ENCODE measurements around the gene FRMD6.

FRMD6 gene

DNA sequence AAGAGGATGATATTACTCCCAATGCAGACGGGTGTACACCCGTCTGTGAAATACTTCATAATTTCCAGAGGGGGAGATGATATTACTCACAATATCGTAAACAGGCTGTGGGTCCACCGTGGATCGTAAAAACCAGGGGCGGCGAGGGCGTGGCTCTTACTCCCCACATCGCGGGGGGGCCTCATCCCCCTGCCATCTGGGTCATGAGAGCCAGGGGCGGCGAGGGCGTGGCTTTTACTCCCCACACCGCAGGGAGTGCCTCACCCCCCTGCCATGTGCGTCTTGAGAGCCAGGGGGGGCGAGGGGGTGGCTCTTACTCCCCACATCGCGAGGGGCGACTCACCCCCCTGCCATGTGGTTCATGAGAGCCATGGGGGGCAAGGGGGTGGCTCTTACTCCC lies 122.5 kb downstream of the FRMD6 start (continued):
- TF ChIP-seq TCF4 (CRISPR knock-in tag; IDR thresholded peaks at IDR 0.05; ENCODE audit: borderline replicate concordance) (no peak), ZFP3 (CRISPR knock-in tag; IDR thresholded peaks at IDR 0.05) (no peak), TOX (CRISPR knock-in tag; IDR thresholded peaks at IDR 0.05; ENCODE audit: borderline replicate concordance) (no peak), RARB (CRISPR knock-in tag; IDR thresholded peaks at IDR 0.05) (no peak), CSDC2 (CRISPR knock-in tag; IDR thresholded peaks at IDR 0.05) (no peak)
- TF ChIP-seq, protein P1, sequence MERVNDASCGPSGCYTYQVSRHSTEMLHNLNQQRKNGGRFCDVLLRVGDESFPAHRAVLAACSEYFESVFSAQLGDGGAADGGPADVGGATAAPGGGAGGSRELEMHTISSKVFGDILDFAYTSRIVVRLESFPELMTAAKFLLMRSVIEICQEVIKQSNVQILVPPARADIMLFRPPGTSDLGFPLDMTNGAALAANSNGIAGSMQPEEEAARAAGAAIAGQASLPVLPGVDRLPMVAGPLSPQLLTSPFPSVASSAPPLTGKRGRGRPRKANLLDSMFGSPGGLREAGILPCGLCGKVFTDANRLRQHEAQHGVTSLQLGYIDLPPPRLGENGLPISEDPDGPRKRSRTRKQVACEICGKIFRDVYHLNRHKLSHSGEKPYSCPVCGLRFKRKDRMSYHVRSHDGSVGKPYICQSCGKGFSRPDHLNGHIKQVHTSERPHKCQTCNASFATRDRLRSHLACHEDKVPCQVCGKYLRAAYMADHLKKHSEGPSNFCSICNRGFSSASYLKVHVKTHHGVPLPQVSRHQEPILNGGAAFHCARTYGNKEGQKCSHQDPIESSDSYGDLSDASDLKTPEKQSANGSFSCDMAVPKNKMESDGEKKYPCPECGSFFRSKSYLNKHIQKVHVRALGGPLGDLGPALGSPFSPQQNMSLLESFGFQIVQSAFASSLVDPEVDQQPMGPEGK (CRISPR knock-in tag; IDR thresholded peaks at IDR 0.05; ENCODE audit: borderline replicate concordance): no peak
- TF ChIP-seq, protein P2, sequence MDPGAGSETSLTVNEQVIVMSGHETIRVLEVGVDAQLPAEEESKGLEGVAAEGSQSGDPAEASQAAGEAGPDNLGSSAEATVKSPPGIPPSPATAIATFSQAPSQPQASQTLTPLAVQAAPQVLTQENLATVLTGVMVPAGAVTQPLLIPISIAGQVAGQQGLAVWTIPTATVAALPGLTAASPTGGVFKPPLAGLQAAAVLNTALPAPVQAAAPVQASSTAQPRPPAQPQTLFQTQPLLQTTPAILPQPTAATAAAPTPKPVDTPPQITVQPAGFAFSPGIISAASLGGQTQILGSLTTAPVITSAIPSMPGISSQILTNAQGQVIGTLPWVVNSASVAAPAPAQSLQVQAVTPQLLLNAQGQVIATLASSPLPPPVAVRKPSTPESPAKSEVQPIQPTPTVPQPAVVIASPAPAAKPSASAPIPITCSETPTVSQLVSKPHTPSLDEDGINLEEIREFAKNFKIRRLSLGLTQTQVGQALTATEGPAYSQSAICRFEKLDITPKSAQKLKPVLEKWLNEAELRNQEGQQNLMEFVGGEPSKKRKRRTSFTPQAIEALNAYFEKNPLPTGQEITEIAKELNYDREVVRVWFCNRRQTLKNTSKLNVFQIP (CRISPR knock-in tag; IDR thresholded peaks at IDR 0.05; ENCODE audit: borderline replicate concordance, low read depth): no peak

DNA sequence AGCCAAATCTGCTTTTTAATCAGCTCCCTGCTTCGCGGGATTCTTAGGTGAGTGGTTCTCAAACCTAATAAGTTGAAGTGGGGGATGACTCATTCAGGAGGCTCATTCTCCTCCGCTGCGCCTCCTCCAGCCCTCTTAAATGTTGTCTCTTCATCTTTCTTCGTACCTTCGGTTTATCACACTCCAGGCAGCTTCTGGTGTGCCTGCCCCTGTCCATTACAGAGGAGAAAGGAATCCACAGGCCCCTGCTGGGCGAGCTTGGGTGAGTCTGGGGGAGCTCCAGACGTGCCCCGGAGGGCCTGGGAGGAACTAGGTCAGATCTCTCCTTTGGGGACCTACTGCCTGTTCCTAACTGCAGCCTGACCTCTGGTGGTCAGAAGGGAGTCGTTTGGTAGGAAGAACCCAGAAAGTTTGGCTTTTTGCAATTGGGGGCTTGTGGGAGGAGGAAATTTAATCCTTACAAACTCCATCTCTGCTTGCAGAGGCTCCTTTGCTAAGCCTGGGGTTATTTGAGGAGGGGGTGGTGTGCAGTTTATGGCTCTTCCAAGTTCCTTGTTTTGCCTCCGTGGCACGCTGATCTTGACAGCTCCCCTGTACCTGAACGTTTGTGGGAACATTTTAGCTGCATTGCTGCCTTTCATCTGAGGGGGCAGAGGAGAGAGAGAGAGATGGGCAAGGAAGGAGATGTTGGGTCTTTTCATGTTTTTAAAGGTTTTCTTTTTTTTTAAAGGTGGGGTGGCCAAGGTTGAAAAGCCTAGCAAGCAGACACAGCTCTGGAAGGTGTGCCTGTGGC lies 124.6 kb downstream of the FRMD6 start:
- TF ChIP-seq TOX (CRISPR knock-in tag; IDR thresholded peaks at IDR 0.05; ENCODE audit: borderline replicate concordance) (no peak), ZNF8 (CRISPR knock-in tag; IDR thresholded peaks at IDR 0.05) (no peak), ARNTL (CRISPR knock-in tag; IDR thresholded peaks at IDR 0.05; ENCODE audit: borderline replicate concordance, low read depth) (no peak), CSDC2 (CRISPR knock-in tag; IDR thresholded peaks at IDR 0.05) (no peak), SNAI2 (CRISPR knock-in tag; IDR thresholded peaks at IDR 0.05) (no peak), ZC3H10 (CRISPR knock-in tag; IDR thresholded peaks at IDR 0.05) (no peak), TCF4 (CRISPR knock-in tag; IDR thresholded peaks at IDR 0.05; ENCODE audit: borderline replicate concordance) (no peak), BACH2 (CRISPR knock-in tag; IDR thresholded peaks at IDR 0.05; ENCODE audit: borderline replicate concordance) (no peak), ZFP30 (CRISPR knock-in tag; IDR thresholded peaks at IDR 0.05) (no peak), ZNF70 (CRISPR knock-in tag; IDR thresholded peaks at IDR 0.05) (no peak), ISL1 (CRISPR knock-in tag; IDR thresholded peaks at IDR 0.05) (no peak), RARB (CRISPR knock-in tag; IDR thresholded peaks at IDR 0.05) (no peak)
- TF ChIP-seq, protein P3, sequence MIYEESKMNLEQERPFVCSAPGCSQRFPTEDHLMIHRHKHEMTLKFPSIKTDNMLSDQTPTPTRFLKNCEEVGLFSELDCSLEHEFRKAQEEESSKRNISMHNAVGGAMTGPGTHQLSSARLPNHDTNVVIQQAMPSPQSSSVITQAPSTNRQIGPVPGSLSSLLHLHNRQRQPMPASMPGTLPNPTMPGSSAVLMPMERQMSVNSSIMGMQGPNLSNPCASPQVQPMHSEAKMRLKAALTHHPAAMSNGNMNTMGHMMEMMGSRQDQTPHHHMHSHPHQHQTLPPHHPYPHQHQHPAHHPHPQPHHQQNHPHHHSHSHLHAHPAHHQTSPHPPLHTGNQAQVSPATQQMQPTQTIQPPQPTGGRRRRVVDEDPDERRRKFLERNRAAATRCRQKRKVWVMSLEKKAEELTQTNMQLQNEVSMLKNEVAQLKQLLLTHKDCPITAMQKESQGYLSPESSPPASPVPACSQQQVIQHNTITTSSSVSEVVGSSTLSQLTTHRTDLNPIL (CRISPR knock-in tag; IDR thresholded peaks at IDR 0.05; ENCODE audit: low read depth): no peak
- TF ChIP-seq, protein P4, sequence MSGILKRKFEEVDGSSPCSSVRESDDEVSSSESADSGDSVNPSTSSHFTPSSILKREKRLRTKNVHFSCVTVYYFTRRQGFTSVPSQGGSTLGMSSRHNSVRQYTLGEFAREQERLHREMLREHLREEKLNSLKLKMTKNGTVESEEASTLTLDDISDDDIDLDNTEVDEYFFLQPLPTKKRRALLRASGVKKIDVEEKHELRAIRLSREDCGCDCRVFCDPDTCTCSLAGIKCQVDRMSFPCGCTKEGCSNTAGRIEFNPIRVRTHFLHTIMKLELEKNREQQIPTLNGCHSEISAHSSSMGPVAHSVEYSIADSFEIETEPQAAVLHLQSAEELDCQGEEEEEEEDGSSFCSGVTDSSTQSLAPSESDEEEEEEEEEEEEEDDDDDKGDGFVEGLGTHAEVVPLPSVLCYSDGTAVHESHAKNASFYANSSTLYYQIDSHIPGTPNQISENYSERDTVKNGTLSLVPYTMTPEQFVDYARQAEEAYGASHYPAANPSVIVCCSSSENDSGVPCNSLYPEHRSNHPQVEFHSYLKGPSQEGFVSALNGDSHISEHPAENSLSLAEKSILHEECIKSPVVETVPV (CRISPR knock-in tag; IDR thresholded peaks at IDR 0.05): no peak
- TF ChIP-seq, protein P5, sequence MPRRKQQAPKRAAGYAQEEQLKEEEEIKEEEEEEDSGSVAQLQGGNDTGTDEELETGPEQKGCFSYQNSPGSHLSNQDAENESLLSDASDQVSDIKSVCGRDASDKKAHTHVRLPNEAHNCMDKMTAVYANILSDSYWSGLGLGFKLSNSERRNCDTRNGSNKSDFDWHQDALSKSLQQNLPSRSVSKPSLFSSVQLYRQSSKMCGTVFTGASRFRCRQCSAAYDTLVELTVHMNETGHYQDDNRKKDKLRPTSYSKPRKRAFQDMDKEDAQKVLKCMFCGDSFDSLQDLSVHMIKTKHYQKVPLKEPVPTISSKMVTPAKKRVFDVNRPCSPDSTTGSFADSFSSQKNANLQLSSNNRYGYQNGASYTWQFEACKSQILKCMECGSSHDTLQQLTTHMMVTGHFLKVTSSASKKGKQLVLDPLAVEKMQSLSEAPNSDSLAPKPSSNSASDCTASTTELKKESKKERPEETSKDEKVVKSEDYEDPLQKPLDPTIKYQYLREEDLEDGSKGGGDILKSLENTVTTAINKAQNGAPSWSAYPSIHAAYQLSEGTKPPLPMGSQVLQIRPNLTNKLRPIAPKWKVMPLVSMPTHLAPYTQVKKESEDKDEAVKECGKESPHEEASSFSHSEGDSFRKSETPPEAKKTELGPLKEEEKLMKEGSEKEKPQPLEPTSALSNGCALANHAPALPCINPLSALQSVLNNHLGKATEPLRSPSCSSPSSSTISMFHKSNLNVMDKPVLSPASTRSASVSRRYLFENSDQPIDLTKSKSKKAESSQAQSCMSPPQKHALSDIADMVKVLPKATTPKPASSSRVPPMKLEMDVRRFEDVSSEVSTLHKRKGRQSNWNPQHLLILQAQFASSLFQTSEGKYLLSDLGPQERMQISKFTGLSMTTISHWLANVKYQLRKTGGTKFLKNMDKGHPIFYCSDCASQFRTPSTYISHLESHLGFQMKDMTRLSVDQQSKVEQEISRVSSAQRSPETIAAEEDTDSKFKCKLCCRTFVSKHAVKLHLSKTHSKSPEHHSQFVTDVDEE (CRISPR knock-in tag; IDR thresholded peaks at IDR 0.05): no peak
- ATAC-seq: peak; percentile 89

DNA sequence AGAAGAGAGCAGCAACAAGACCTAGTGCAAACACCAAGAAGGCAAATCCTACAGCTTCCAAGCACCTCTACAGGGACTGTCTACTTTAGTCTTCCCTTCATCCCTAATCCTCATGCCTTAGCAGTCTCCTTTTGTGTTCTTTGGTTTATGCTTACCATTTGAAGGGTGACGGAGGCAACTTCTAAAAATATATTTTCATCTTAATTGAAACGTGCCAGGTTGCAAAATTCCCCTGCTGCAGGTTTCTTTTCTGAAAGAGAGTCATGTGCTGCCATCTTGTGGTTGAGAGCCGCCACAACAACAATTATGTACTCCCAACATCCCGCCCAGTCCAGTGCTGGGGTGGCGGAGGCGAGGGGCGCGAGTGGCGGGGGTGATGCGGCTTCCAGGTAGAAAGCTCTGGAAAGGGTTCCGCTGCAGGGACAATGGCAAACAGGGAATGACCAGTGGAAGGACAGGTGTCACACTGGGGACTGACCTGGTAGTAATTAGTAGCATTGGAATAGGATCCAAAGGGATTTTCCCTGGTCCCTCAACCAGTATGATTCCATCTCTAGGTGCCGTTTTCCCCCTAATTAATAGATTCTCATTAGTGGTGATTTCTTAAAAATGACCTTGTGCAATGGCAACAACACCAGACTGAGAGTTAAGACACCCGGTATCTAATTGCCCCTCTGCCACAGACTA lies 128.4 kb downstream of the FRMD6 start:
- peak; percentile 69 for ATAC-seq

More for the DNA sequence above, 128.4 kb downstream of the FRMD6 start:
- TF ChIP-seq ARNTL (CRISPR knock-in tag; IDR thresholded peaks at IDR 0.05; ENCODE audit: borderline replicate concordance, low read depth) (no peak), GLIS3 (CRISPR knock-in tag; IDR thresholded peaks at IDR 0.05) (no peak), ZFP3 (CRISPR knock-in tag; IDR thresholded peaks at IDR 0.05) (no peak), ZNF565 (CRISPR knock-in tag; conservative IDR thresholded peaks at IDR 0.05; ENCODE audit: low read depth) (no peak), ESRRG (CRISPR knock-in tag; IDR thresholded peaks at IDR 0.05) (no peak), ZC3H10 (CRISPR knock-in tag; IDR thresholded peaks at IDR 0.05) (no peak), SNAI2 (CRISPR knock-in tag; IDR thresholded peaks at IDR 0.05) (no peak), ZNF8 (CRISPR knock-in tag; IDR thresholded peaks at IDR 0.05) (no peak), CSDC2 (CRISPR knock-in tag; IDR thresholded peaks at IDR 0.05) (no peak), TOX (CRISPR knock-in tag; IDR thresholded peaks at IDR 0.05; ENCODE audit: borderline replicate concordance) (no peak), TCF4 (CRISPR knock-in tag; IDR thresholded peaks at IDR 0.05; ENCODE audit: borderline replicate concordance) (no peak), ZFP30 (CRISPR knock-in tag; IDR thresholded peaks at IDR 0.05) (no peak), BACH2 (CRISPR knock-in tag; IDR thresholded peaks at IDR 0.05; ENCODE audit: borderline replicate concordance) (no peak)
- TF ChIP-seq, protein P3 (CRISPR knock-in tag; IDR thresholded peaks at IDR 0.05; ENCODE audit: low read depth): no peak

Data from SK-N-SH treated with all-trans-retinoic acid at 6 μM for 48 hours (cell line).